ENCODE data around the gene EVI5.

The EVI5 gene

DNA sequence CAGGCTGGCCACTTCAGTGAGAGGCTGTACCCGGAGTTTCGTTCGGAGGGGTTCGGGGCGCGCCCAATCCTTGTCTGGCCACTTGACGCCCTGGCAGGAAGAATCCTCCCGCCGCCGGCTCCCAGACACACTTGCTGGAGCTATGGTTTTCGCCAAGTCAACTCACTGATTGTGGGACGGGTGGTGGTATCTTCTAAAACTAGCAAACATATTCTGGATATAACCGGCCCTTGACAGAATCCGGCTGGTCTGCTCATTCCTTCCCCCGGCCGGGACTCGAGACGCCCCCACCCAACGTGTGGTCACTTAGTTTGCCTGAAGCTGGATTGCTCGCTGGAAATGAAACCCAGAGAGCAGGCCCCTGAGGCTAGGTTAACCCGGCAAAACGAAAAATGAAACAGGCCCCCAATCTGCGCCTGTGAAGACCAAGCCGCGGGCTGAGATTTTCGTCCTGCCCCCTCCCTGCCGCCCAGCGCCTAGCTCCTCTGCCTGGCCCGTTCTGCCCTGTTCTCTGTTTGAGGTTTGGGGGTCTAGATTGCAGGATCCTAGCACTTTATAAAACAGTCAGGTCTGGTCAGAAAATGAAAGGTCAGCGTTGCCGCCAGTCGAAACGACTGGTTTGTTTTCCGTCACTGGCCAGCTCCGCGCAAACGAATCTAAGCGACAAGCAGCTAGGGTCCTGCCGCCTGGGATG, 302.8 kb downstream of the EVI5 start:
- no peak for DNase-seq

DNA sequence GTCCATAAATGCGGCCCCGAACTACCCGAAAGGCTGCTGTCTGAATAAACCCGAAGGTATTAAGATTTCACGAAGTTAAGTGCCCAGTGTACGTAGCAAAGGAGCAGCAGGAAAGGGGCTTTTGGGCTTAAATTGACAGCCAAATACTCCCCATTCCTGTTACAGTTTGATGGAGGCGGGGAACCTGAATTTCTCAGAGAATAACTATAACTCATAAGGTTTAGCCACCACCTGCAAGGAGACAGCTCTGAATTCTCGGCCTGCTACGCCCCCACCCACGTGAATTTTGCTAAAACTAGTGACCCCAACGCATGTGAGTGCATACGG, 303.3 kb downstream of the EVI5 start:
- DNase-seq = no peak

DNA sequence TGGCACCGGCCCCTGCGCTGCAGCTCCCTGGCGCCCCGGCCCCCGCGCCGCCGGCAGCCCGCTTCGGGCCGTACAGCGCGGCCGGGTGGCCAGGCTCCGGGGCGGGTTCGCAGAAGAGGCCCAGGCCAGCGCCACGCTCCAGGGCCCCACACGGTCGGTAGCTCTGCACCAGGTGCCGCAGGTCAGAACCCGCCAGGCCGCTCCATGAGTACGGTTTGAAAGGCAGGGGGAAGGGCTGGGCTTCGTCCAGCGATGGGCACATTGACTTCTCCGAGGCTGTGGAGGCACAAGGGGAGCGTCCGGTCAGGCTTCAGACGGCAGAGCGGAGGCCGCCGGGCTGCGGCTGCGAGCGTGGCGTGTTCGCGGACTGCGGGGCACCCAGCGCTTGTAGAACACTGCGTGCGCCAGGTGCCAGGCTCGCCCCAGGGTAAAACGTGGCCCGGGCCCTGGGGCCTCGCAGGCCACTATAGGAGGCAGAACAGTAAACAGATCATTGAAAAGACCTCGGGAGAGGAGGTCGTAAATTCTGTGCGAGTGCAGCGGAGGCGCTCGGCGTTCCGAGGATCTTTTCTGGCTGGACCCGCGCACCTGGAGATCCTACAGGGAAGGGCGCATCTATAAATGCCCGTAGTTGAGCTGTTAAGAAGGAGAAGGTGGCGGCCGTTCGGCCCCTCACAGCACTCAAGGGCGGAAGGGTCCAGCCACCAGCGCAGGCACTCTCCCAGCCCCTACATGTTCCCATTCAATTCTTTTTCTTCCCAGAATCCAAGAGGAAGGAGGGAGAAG, 303.9 kb downstream of the EVI5 start:
- DNase-seq = no peak

DNA sequence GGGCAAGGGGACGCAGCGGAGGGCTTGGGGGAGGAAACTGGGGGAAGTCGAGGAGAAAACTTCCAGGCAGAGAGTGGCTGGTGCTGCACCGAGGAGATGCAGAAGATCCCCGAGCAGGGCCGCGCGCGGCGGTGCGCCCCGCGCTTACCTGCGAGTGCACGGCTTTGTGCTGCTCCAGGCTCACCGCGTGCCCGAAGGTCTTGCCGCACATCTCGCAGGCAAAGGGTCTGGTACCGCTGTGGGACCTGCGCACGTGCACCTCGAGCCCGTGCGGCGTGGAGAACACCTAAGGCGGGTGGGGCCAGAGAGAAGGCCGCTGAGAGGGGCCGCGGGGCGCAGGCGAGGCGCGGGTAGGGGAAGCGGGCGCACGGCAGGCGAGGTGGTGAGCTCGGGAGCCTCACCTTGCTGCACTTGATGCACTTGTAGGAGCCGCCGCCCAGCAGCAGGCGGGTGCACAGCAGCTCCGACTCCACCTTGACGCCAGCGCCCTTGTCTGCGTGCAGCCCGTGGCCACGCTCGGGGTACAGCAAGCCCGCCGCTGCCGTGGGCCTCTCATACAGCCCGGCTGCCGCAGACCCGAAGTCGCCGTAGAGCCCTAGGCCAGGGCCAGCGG, 304.6 kb downstream of the EVI5 start:
- DNase-seq = no peak

DNA sequence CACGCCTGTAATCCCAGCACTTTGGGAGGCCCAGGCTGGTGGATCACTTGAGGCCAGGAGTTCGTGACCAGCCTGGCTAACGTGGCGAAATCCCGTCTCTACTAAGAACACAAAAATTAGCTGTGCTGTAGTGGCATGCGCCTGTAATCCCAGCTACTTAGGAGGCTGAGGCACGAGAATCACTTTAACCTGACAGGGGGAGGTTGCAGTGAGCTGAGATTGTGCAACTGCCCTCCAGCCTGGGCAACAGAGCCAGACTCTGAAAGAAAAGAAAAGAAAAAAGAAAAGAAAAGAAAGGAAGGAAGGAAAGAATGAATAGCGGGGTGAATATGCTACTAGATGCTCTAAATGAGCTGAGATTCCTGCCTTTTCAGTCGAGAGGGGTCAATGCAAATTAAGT, 305.3 kb downstream of the EVI5 start:
- no peak for DNase-seq

DNA sequence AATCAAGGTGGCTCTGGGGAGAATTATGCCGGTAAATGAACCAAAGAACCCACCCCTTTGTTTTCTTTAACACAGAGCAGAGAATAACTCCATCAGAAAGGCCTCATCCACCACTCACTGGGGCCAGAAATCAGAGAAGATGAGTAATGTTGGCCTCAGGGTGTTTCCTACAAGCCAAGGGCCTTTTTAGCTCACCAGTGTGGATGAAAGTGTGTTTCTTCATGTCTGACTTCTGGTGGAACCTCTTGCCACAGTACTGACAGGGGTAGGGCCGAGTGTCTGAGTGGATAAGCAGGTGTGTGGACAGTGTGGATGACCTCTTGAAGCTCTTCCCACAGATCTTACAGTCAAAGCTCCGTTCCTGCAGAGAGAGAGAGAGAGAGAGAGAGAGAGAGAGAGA, 306.5 kb downstream of the EVI5 start:
- no peak for DNase-seq

DNA sequence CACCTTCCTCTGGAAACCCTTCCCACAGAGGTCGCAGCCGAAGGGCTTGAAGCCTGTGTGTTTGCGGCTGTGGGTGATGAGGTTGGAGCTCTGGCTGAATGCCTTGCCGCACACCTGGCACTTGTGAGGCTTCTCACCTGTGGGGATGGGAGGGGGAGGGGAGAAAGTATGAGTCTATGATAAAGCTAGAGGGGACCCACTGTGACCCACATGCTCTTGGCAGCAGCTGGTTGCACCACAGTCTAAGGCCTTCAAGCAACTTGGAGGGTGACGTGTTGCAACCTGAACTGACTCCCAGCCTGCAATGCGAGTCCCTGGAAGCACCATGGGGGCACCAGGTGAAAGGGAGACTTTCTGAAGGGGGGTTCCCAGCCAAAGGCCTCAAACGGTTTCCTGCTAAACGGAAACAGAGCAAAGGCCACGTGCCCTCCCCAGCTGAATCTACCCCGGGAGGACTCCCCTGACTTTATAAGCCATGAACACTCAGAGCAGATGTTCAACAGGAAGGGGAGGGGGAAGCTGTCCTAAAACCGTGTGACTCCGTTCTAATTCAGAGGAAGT, 308.8 kb downstream of the EVI5 start:
- peak; percentile 70 to 80 for DNase-seq

DNA sequence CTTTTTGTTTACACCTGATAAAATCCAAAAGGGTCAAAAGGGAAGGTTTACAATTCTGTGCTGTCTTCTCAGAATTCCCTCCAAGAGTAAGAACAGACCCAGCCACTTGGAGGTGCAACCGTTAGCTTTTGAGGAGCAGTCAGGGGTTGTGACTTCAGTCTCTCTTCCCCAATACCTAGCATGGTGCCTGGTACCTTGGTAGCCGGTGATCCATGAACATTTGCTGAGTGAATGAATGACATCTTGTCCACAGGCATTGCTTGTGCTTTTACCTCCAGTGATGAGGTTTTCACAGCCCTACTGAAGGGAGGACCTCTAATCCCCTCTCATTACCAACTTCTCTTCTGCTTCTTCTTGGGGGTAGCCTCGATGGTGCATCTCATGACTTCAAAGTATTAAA, 309.9 kb downstream of the EVI5 start:
- DNase-seq = no peak

DNA sequence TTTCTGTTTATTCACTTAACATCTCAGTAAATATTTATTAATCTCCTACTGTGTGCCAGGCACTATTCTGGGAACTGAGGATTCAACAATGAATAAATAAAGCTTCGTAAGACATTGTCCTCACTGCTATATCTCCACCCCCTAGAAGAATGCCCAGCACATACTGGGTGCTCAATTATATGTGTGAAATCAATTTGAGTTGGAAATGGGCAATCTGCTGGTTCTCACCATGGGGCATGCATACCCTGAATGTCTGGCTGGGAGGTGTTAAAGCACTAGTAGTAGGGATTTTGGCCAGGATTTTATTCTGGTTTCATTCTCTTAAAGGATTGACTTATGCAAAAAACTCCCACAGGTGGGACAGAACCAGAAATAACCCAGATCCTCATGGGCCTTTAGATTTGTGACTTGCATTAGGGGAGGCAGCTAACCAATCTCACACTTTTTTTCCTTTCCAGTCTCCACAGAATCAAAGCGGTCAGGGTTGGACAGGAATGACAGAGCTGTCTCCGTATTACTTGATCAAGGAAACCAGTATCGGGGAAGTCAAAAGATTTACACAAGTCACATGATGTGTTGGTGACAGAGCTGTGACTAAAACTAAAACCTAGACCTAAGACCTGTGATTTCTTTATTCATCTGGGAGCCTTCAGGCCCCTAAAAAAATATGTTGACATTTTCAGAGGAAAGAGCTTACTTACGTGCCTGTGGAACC, 311.0 kb downstream of the EVI5 start:
- DNase-seq = peak in 1 of 2 donors; percentile 49

DNA sequence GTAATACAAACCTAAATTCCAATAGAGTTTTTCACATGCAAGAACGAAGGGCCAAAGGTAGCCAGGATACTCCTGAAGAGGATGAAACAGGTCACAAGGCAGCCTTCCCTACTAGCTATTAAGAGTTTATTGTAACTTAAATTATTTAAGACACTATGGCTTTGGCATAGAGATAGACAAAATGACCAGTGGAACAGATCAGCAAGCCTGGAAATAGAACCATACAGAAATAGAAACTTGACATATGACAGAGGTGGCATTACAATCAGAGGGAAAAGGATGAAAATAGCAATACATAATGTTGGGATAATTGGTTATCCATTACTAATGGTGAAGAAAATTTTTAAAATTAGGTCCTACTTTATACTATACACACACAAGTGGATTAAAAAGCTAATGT, 314.7 kb downstream of the EVI5 start:
- DNase-seq = no peak

DNA sequence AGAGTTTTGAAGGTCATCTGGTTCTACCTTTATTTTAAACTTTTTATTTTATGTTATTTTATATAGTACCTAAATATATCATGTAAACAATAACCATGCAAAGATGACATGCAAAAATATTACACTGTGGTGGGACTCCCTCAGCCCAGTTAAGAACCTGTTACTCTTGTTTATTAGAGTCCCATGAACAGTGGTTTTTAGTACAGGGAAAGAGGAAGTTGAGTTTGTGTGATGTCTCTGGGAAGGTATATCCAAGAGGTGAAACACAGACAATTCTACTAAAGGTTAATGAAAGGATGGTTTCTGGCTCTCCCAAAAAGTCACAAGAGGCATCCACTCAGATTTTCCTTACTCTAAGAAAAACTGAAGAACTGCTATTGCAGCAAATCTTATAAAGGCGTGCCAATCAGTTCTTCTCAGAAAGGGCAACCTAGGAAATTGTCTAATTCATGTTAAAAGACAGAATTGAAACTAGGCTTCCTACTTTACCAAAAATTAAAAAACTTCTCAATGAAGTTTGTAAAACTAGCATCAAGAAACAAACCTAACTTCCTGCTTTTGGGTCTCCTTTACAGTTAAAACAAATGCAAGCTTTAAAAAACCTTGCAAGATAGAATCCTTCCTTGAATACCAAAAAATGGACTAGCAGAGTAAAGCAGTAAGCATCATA, 318.1 kb downstream of the EVI5 start:
- no peak for DNase-seq

DNA sequence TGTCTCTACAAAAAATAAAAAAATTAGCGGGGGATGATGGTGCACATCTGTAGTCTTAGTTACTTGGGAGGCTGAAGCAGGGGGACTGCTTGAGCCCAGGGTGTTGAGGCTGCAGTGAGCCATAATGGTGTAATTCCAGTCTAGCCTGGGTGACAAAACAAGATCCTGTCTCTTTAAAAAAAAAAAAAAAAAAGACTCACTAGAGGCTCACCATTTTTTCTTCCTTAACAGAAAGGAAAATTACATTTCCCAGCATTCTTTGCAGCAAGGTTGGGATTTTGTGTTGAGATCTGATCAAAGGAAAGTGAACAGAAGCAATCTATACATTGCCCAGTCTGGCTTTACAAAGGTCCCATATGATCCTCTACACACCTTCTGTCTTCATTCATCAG, 319.7 kb downstream of the EVI5 start:
- no peak for DNase-seq

DNA sequence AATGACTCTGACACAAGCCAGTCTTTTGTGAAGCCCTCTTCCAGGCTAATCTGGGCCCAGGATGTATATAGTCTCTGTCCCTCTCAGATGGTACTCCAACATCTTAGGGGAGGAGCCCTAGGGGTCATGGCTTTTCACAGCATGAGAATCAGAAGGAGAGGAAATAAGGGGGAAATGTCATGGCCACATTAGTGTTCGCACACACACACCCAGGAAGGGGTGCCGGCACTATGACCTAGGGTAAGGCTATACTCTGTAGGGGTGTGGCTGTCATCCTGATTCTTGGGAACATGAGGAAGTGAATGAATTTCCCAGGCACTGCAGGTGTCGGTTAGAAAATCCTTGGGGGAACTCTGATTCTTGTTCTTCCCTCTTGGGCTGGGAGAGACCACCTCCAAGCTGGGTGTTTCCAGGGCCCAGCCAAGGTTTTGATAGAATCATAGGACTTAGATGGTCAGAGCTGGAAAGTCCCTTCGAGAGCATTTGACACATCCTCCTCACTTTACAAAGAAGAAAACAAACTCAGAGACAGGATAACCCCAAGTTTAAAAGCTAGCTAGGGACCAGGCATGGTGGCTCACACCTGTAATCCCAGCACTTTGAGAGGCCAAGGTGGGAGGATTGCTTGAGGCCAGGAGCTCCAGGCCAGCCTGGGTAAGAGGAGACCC, 320.2 kb downstream of the EVI5 start:
- no peak for DNase-seq

DNA sequence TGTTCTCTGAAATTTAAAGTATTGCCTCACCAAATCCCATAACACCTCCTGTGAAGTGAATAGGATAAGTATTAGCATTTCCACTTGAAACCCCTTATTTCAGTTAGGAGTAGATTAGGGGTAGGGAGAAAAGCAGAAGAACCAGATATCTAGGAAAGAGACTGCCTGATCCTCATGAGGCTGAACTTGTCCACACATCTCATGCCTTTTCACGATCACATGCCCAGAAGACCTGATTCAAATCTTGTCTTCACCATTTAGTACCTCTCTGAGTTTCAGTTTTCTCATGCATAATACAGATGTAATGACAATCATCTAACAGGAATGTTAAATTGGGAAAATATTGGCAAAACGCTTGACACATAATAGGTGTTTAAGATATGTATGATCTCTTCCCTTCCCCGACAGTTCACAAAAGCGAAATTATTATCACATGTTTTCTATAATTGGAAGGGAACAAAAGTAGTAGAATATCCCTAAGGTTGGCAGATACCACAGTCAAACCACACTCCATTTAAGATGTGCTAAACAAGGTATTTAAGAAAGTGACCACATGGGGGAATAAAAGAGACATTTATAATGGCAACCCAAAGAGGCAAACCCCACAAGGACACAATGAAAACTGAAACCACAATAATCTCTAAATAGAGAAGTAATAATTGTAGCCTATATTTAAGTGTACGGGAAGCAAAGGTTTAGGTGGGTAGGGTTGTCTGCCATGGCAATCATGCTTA, 323.4 kb downstream of the EVI5 start:
- DNase-seq = peak in 1 of 2 donors; percentile 32

DNA sequence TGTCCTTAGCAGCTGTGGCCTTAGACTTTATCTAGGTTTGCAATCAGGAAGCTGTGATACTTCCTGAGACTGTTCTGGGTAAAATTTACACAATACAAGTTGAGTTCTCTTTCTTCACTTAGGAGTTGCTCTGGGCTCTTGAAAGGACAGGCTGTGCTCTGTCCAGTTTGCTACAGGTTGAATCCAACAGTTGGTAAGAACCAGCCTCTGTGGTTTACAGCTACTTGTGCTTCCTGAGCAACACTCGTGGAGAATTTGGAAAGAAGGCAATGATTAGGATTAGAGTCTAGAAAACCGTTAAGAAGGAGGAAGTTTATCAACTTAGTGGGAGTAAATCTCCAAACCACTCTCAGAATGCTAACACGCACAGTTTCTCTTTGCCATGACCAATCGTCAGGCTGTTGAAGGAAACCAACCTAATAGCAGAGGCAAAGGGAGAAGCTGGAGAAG, 325.0 kb downstream of the EVI5 start:
- no peak for DNase-seq

Data from CD4-positive, alpha-beta T cell treated with Interferon alpha-2 for 1 hour (primary cell).